Epithelial cell of prostate (primary cell): ENCODE measurements around the gene ORC3.

Experiments
- DNase-seq: peaks from one replicate; pipeline ENCODE4 v3.0.0-alpha.2; 2011; ENCODE audit warnings: low read depth, low spot score
- H3K27ac ChIP-seq: fragments of 450-650 bp; 2 replicates; pipeline ENCODE4 v1.5.1; 2017; ENCODE audit warnings: mild to moderate bottlenecking

ORC3 gene

DNA sequence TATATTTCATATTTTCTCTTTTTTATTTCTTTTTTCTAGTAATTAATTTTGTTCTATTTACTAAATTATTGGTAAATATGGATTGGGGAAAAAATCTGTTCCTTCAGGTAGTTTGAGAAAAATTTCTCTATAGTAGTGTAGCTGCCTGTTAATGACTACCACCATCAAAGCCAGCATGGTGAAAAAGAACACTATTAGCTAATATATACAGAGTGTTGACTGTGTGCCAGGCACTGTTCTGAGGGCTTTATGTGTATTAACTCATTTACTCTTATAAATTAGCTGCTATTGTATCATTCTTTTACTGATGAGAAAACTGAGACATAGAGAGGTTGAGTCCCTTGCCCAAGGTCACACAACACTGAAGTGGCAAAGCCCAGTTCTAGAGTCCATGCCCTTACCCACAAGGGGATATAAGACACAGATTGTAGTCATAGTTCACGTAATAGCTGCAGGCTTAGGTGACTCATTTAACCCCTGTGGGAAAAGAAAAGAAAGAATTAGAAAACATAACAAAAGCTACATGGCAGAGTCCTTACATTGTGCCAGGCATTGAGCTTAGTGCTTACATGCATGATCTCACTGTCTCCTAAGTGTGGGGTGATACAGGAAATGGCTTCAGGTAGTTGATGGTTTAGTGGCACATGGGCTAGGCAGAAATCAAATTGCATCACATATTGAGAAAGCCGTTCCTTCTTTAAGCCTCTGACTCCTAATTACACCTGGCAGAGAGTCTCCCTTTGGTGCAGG, 124.3 kb downstream of the ORC3 start:
- DNase-seq, result peak; percentile 95
- peak overlapping the region; percentile 73 for H3K27ac ChIP-seq
